Measurements from ENCODE around the gene KIAA0232.
"Not testable (repeated sequence)": the region's sequence is repeated elsewhere in the genome, so short reads cannot be mapped to it uniquely, and the experiment has no call there.

Gene KIAA0232

GRCh38 chr4:6788123-6788522 is 5.6 kb downstream of the KIAA0232 start:
- DNase-seq, result no peak
- no peak for TF ChIP-seq CTCF (IDR thresholded peaks at IDR 0.05)
- no peaks in the 10 kb centered on the region for H3K36me3 ChIP-seq
- intact Hi-C loops (cut with DNase I; ENCODE audit: low total_unique reads), result loop anchor here (5.0 to 10.0 kb wide), 2 partner anchors 84 to 257 kb away; partner anchors contain the start of gene TADA2B
- H3K27me3 ChIP-seq, result no peaks in the 10 kb centered on the region
- no peak overlapping the region for H3K27ac ChIP-seq
- H3K4me3 ChIP-seq, result no peak overlapping the region
- no peaks in the 10 kb centered on the region for H3K9me3 ChIP-seq
- H3K4me1 ChIP-seq, result peaks cover 4 to 83% (median 23%) of the 10 kb centered on the region in 4 donors

- H3K27ac ChIP-seq; H3K27me3 ChIP-seq; intact Hi-C loops (cut with DNase I; ENCODE audit: low total_unique reads); H3K4me3 ChIP-seq; H3K36me3 ChIP-seq; DNase-seq; H3K9me3 ChIP-seq: not testable (repeated sequence)
- peaks cover 0 to 76% (median 12%) of the 10 kb centered on the region in 4 donors for H3K4me1 ChIP-seq
These were observed 8.7 kb downstream of the KIAA0232 start for GRCh38 chr4:6791245-6791644.

DNA sequence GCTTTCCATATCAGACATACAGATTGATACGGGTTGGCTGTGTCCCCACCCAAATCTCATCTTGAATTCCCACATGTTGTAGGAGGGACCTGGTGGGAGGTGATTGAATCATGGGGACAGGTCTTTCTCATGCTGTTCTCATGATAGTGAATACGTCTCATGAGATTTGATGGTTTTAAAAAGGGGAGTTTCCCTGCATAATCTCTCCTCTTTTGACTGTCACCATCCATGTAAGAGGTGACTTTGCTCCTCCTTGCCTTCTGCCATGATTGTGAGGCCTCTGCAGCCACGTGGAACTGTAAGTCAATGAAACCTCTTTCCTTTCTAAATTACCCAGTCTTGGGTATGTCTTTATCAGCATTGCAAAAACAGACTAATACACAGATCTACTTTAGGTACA is 9.3 kb downstream of the KIAA0232 start:
- H3K9me3 ChIP-seq; H3K36me3 ChIP-seq; intact Hi-C loops (cut with DNase I; ENCODE audit: low total_unique reads); H3K27me3 ChIP-seq; H3K4me3 ChIP-seq; DNase-seq; H3K27ac ChIP-seq: not testable (repeated sequence)
- peaks cover 0 to 79% (median 11%) of the 10 kb centered on the region in 4 donors for H3K4me1 ChIP-seq

- Histone ChIP-seq H3K27ac (no peak overlapping the region), H3K4me1 (peaks cover 0 to 80% (median 16%) of the 10 kb centered on the region in 4 donors), H3K4me3 (no peak overlapping the region), H3K27me3 (no peaks in the 10 kb centered on the region), H3K9me3 (no peaks in the 10 kb centered on the region), H3K36me3 (peaks cover 0 to 4% (median 0%) of the 10 kb centered on the region in 3 donors)
- no peak for TF ChIP-seq CTCF (IDR thresholded peaks at IDR 0.05)
- DNase-seq, result no peak
- intact Hi-C loops (cut with DNase I; ENCODE audit: low total_unique reads), result no loop called here
These were observed 11.7 kb downstream of the KIAA0232 start for GRCh38 chr4:6794189-6794588.

GRCh38 chr4:6795821-6796220 is 13.3 kb downstream of the KIAA0232 start:
- DNase-seq, result no peak
- intact Hi-C loops (cut with DNase I; ENCODE audit: low total_unique reads), result no loop called here
- Histone ChIP-seq H3K4me3 (no peak overlapping the region), H3K27ac (no peak overlapping the region), H3K36me3 (peaks cover 0 to 4% (median 0%) of the 10 kb centered on the region in 3 donors), H3K9me3 (no peaks in the 10 kb centered on the region), H3K27me3 (no peaks in the 10 kb centered on the region), H3K4me1 (peaks cover 0 to 65% (median 14%) of the 10 kb centered on the region in 4 donors)
- no peak for TF ChIP-seq CTCF (IDR thresholded peaks at IDR 0.05)

DNA sequence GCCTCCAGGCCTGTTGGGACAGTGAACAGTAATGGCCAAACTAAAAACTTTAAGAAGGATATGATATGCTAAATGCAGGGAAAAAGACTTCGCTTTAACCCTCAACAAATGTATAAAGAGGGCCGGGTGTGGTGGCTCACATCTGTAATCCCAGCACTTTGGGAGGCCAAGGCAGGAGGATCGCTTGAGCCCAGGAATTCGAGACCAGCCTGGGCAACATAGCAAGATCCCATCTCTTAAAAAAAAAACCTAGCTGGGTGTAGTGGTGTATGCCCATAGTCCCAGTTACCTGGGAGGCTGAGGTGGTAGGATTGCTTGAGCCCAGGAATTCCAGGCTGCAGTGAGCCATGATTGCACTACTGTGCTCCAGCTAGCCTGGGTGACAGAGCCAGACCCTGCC is 14.8 kb downstream of the KIAA0232 start:
- H3K27ac ChIP-seq; H3K36me3 ChIP-seq; H3K27me3 ChIP-seq; H3K4me3 ChIP-seq; intact Hi-C loops (cut with DNase I; ENCODE audit: low total_unique reads); H3K9me3 ChIP-seq; DNase-seq: not testable (repeated sequence)
- H3K4me1 ChIP-seq, result peaks cover 0 to 61% (median 12%) of the 10 kb centered on the region in 4 donors

DNA sequence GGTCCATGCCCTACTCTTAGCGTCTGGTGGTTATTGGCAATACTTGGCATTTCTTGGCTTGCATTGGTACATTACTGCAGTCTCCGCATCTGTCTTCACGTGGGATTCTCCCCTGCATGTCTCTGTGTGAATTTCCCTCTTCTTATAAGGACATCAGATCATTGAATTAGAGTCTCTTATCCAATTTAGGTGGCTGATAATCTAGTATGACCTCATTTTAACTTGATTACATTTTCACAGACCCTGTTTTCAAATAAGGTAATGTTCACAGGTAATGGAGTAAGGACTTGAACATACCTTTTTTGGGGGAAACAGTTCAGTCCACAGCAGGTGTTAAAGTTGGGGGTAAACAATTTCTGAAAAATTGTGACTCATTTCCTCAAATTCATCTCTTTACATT is 16.6 kb downstream of the KIAA0232 start:
- Histone ChIP-seq H3K4me1 (peaks cover 0 to 67% (median 8%) of the 10 kb centered on the region in 4 donors), H3K4me3 (no peak overlapping the region), H3K27ac (no peak overlapping the region), H3K27me3 (no peaks in the 10 kb centered on the region), H3K36me3 (peaks cover 0 to 4% (median 0%) of the 10 kb centered on the region in 3 donors), H3K9me3 (no peaks in the 10 kb centered on the region)
- TF ChIP-seq CTCF (IDR thresholded peaks at IDR 0.05), result no peak
- no peak for DNase-seq
- intact Hi-C loops (cut with DNase I; ENCODE audit: low total_unique reads), result no loop called here

All from tibial artery (tissue), 4 donors.